IPS-NIHi7 (cell line): ENCODE results near the gene SFTPA2.
"Not testable (repeated sequence)": the region's sequence is repeated elsewhere in the genome, so short reads cannot be mapped to it uniquely, and the experiment has no call there.

ENCODE experiments used
- DNase-seq: peaks from one replicate; pipeline ENCODE4 v3.0.0; 2012; ENCODE audit warnings: mixed read lengths; ENCODE audit errors: extremely low spot score

SFTPA2 gene

GRCh38 chr10:79560160-79560709 is at the start of gene SFTPA2:
Gene SFTPA2 (minus strand): TSS chr10:79560407. CDS start chr10:79559483, 924 bp downstream.
- no peak for DNase-seq

- peak; percentile 80 for DNase-seq
These were observed 48.5 kb upstream of the SFTPA2 start for GRCh38 chr10:79608505-79609375.

GRCh38 chr10:79605308-79605707 is 45.1 kb upstream of the SFTPA2 start:
- no peak for DNase-seq

- no peak for DNase-seq
These were observed 44.1 kb upstream of the SFTPA2 start for GRCh38 chr10:79604294-79604693.

- no peak for DNase-seq
These were observed 42.7 kb upstream of the SFTPA2 start for GRCh38 chr10:79602953-79603352.

GRCh38 chr10:79601939-79602338 is 41.7 kb upstream of the SFTPA2 start:
- DNase-seq: no peak

- not testable (repeated sequence) for DNase-seq
These were observed 39.4 kb upstream of the SFTPA2 start for GRCh38 chr10:79599644-79600043.

- no peak for DNase-seq
These were observed 35.3 kb upstream of the SFTPA2 start for GRCh38 chr10:79595510-79595909.

- DNase-seq: not testable (repeated sequence)
These were observed 34.4 kb upstream of the SFTPA2 start for GRCh38 chr10:79594565-79594964.

GRCh38 chr10:79593377-79593776 is 33.2 kb upstream of the SFTPA2 start:
- DNase-seq: no peak

- DNase-seq: no peak
These were observed 28.6 kb upstream of the SFTPA2 start for GRCh38 chr10:79588800-79589199.

- DNase-seq: no peak
These were observed 26.7 kb upstream of the SFTPA2 start for GRCh38 chr10:79586933-79587332.

GRCh38 chr10:79585870-79586527 is 25.8 kb upstream of the SFTPA2 start:
- DNase-seq: no peak

GRCh38 chr10:79583488-79584024 is 23.3 kb upstream of the SFTPA2 start:
- DNase-seq: no peak

- DNase-seq: not testable (repeated sequence)
These were observed 22.7 kb upstream of the SFTPA2 start for GRCh38 chr10:79582954-79583353.

GRCh38 chr10:79582096-79582495 is 21.9 kb upstream of the SFTPA2 start:
- DNase-seq: no peak

GRCh38 chr10:79581044-79581443 is 20.8 kb upstream of the SFTPA2 start:
- no peak for DNase-seq

GRCh38 chr10:79579361-79579760 is 19.2 kb upstream of the SFTPA2 start:
- DNase-seq: no peak

GRCh38 chr10:79570624-79571023 is 10.4 kb upstream of the SFTPA2 start:
- not testable (repeated sequence) for DNase-seq

- no peak for DNase-seq
These were observed 3.2 kb upstream of the SFTPA2 start for GRCh38 chr10:79563426-79563825.

GRCh38 chr10:79562135-79562756 is 2.0 kb upstream of the SFTPA2 start:
- peak; percentile 80 for DNase-seq

- DNase-seq: no peak
These were observed 1.1 kb upstream of the SFTPA2 start for GRCh38 chr10:79561257-79561656.
